Astrocyte (in vitro differentiated cells and primary cell): Measurements from ENCODE around the gene REC114.

ENCODE experiments used
- EZH2 ChIP-seq: IDR thresholded peaks from 2 replicates; pipeline ENCODE4 v1.6.1; 2012; ENCODE audit warnings: mild to moderate bottlenecking, low read length, inconsistent platforms; ENCODE audit not compliant: insufficient read depth
- TF ChIP-seq, protein P1 (sequence below): IDR thresholded peaks from 2 replicates; pipeline ENCODE4 v1.5.1; 2011; ENCODE audit warnings: low read depth, mild to moderate bottlenecking, inconsistent platforms, low read length, moderate library complexity; ENCODE audit not compliant: insufficient read depth

DNA sequence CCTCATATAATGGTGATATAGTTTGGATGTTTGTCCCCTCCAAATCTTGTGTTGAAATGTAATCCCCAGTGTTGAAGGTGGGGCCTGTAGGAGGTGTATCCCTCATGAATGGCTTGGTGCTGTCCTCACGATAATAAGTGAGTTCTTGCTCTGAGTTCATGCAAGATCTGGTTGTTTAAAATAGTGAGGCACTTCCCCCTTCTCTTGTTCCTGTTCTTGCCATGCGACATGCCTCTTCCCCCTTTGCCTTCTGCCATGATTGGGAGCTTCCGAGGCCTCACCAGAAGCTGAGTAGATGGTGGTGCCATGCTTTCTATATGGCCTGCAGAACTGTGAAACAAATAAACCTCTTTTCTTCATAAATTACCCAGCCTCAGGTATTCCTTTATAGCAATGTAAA, 39.2 kb downstream of the REC114 start:
- TF ChIP-seq, protein P1, sequence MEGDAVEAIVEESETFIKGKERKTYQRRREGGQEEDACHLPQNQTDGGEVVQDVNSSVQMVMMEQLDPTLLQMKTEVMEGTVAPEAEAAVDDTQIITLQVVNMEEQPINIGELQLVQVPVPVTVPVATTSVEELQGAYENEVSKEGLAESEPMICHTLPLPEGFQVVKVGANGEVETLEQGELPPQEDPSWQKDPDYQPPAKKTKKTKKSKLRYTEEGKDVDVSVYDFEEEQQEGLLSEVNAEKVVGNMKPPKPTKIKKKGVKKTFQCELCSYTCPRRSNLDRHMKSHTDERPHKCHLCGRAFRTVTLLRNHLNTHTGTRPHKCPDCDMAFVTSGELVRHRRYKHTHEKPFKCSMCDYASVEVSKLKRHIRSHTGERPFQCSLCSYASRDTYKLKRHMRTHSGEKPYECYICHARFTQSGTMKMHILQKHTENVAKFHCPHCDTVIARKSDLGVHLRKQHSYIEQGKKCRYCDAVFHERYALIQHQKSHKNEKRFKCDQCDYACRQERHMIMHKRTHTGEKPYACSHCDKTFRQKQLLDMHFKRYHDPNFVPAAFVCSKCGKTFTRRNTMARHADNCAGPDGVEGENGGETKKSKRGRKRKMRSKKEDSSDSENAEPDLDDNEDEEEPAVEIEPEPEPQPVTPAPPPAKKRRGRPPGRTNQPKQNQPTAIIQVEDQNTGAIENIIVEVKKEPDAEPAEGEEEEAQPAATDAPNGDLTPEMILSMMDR = no peak
- TF ChIP-seq EZH2 = no peak
